ENCODE data around the gene SRCAP. TPM values are rescaled to one million over a fixed set of nuclear protein-coding genes. Genes with fewer than 3 reads are reported as not detected.

SRCAP gene
- total RNA-seq, 1 donor from 2014 or later = 4.6 TPM

DNA sequence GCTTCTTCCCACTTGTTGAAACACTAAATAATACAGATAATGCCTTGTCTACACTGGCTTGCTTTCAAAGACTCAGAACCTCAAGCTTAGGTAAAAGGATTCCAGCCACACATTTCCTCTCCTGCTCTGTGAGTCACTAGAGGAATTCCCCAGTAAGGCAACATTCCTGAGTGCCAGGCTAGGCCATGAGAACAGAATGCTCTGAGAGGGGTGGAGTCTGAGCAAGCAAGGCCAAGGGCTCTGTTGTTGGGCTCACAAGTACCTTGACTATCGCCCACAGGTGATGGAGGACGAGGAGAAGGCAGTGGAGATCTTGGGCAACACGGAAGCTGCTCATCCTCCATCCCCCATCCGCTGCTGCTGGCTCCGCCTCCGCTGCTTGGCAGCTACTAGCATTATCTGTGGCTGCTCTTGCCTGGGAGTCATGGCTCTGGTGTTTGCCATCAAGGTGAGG is 42.5 kb downstream of the SRCAP start:
- Mint-ChIP-seq H3K9me3 (no peaks in the 10 kb centered on the region), H3K36me3 (peaks cover 18% of the 10 kb centered on the region), H3K27ac (no peak overlapping the region), H3K27me3 (ENCODE audit: insufficient read depth, low read depth) (peaks cover 3% of the 10 kb centered on the region), H3K4me1 (no peaks in the 10 kb centered on the region), H3K4me3 (peak overlapping the region; percentile 66)
- no peaks in the 10 kb centered on the region for H3K36me3 ChIP-seq
- no peak overlapping the region for H3K4me2 ChIP-seq
- no peaks in the 10 kb centered on the region for H3K4me1 ChIP-seq
- H3F3A ChIP-seq (ENCODE audit: low read depth) = peaks cover 11% of the 10 kb centered on the region
- no peak for DNase-seq (ENCODE audit: low spot score)
- H3K4me3 ChIP-seq = no peak overlapping the region
- no peaks in the 10 kb centered on the region for H3K27me3 ChIP-seq
- H3K27ac ChIP-seq = no peak overlapping the region
- H2AFZ ChIP-seq (replicated peaks) = no peak overlapping the region
- H3K9ac ChIP-seq = no peak overlapping the region
- TF ChIP-seq EZH2phosphoT487 (IDR thresholded peaks at IDR 0.05) = no peak
- TF ChIP-seq CTCF (IDR thresholded peaks at IDR 0.05) = no peak
- TF ChIP-seq EZH2 (IDR thresholded peaks at IDR 0.05) = no peak
- H3K79me2 ChIP-seq (ENCODE audit: low read depth) = no peaks in the 10 kb centered on the region
- H4K20me1 ChIP-seq (ENCODE audit: low read depth) = no peaks in the 10 kb centered on the region
- H3K9me3 ChIP-seq (ENCODE audit: low read depth) = no peaks in the 10 kb centered on the region

DNA sequence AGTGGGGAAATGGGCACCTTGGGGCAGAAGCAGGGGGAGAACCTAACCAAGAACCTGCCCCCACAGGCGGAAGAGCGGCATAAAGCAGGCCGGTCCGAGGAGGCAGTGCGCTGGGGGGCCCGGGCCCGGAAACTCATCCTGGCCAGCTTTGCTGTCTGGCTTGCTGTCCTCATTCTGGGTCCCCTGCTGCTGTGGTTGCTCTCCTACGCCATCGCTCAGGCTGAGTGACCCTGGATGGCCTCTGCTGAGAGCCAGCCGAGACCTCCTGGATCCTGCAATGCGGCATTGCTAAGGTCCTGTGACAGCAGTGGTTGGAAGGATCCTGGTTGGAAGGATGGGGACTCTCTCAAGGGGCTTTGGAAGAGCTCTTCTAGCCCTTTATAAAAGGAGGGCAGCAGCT is 44.7 kb downstream of the SRCAP start:
- Histone ChIP-seq H3K4me3 (no peak overlapping the region), H3F3A (ENCODE audit: low read depth) (peaks cover 30% of the 10 kb centered on the region), H3K27me3 (no peaks in the 10 kb centered on the region), H3K9me3 (ENCODE audit: low read depth) (no peaks in the 10 kb centered on the region), H3K4me1 (no peaks in the 10 kb centered on the region), H3K27ac (no peak overlapping the region), H3K4me2 (no peak overlapping the region), H3K36me3 (no peaks in the 10 kb centered on the region), H3K79me2 (ENCODE audit: low read depth) (peaks cover 2% of the 10 kb centered on the region), H4K20me1 (ENCODE audit: low read depth) (no peaks in the 10 kb centered on the region), H2AFZ (replicated peaks) (no peak overlapping the region), H3K9ac (peak overlapping the region; percentile 3)
- H3K27me3 Mint-ChIP-seq (ENCODE audit: insufficient read depth, low read depth) = peaks cover 3% of the 10 kb centered on the region
- no peak for TF ChIP-seq EZH2 (IDR thresholded peaks at IDR 0.05)
- TF ChIP-seq CTCF (IDR thresholded peaks at IDR 0.05) = no peak
- H3K9me3 Mint-ChIP-seq = no peaks in the 10 kb centered on the region
- no peak for DNase-seq (ENCODE audit: low spot score)
- H3K4me1 Mint-ChIP-seq = peaks cover 7% of the 10 kb centered on the region
- H3K4me3 Mint-ChIP-seq = no peak overlapping the region
- peak overlapping the region; percentile 48 for H3K27ac Mint-ChIP-seq
- H3K36me3 Mint-ChIP-seq = peaks cover 12% of the 10 kb centered on the region

DNA sequence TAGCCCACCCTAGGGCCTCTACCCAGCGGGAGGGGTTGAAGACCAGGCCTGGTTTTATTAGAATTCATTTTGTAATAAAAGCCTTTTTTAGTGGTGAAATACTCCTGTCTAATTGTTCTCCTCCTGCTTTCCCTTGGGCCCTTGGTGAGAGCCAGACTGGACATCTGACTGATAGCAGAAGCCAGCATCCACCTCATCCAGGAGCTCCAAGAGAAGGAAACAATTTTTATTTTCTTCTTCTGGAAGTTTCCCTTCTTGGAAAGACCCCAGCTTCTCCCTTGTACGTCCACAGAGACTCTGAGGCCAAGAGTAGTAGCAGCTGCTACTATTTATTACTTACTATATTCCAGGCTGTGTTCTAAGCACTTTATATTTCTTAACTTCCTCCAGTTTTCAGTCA is 45.2 kb downstream of the SRCAP start:
- no peak overlapping the region for H3K9ac ChIP-seq
- H3K4me3 Mint-ChIP-seq = no peak overlapping the region

More for the DNA sequence above, 45.2 kb downstream of the SRCAP start:
- no peak for TF ChIP-seq EZH2phosphoT487 (IDR thresholded peaks at IDR 0.05)
- no peak for TF ChIP-seq EZH2 (IDR thresholded peaks at IDR 0.05)
- no peak for TF ChIP-seq CTCF (IDR thresholded peaks at IDR 0.05)
- Histone ChIP-seq H3F3A (ENCODE audit: low read depth) (peaks cover 31% of the 10 kb centered on the region), H3K36me3 (no peaks in the 10 kb centered on the region), H3K27me3 (no peaks in the 10 kb centered on the region), H4K20me1 (ENCODE audit: low read depth) (no peaks in the 10 kb centered on the region), H3K27ac (no peak overlapping the region), H3K4me2 (no peak overlapping the region), H3K79me2 (ENCODE audit: low read depth) (peaks cover 5% of the 10 kb centered on the region), H2AFZ (replicated peaks) (no peak overlapping the region), H3K9me3 (ENCODE audit: low read depth) (no peaks in the 10 kb centered on the region), H3K4me3 (no peak overlapping the region), H3K4me1 (no peaks in the 10 kb centered on the region)
- Mint-ChIP-seq H3K27ac (no peak overlapping the region), H3K4me1 (peaks cover 8% of the 10 kb centered on the region), H3K27me3 (ENCODE audit: insufficient read depth, low read depth) (peaks cover 3% of the 10 kb centered on the region), H3K36me3 (peaks cover 8% of the 10 kb centered on the region), H3K9me3 (no peaks in the 10 kb centered on the region)
- DNase-seq (ENCODE audit: low spot score) = no peak

Measured in neural progenitor cell (in vitro differentiated cells).